Left kidney (tissue), 2 donors: ENCODE measurements around the gene PPP1R13B. TPM values are rescaled to one million over a fixed set of nuclear protein-coding genes. Genes with fewer than 3 reads are reported as not detected.
A peak's percentile ranks its signal among the peaks of the same experiment; 100 is the strongest.

Experiments
- DNase-seq: peaks from one replicate; pipeline ENCODE4 v3.0.0-alpha.2; 2013
- polyA plus RNA-seq: library from polyadenylated mRNA; unstranded; fragments of 120-200 nt; gene quantifications from one replicate; pipeline ENCODE4 v1.2.1, GENCODE V29; 2013; ENCODE audit not compliant: insufficient read length

PPP1R13B gene
- polyA plus RNA-seq, 1 donor, result 44.3 TPM

GRCh38 chr14:103836976-103837725 is 10.2 kb downstream of the PPP1R13B start:
- DNase-seq, result no peak

DNA sequence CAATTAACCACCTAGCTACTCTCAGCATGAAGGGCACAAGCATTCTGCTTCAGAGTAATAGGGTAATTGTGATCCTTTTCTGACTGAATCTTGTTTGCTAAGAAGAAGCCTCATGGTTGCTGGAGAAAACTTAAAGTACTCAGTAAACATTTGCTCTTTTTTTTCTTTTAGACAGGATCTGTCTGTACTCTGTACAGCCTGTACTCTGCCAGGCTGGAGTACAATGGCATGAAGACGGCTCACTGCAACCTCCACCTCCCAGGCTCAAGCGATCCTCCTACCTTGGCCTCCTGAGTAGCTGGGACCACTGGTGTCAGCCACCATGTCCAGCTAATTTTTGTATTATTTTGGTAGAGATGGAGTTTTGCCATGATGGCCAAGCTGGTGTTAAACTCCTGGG is 12.4 kb downstream of the PPP1R13B start:
- no peak for DNase-seq

DNA sequence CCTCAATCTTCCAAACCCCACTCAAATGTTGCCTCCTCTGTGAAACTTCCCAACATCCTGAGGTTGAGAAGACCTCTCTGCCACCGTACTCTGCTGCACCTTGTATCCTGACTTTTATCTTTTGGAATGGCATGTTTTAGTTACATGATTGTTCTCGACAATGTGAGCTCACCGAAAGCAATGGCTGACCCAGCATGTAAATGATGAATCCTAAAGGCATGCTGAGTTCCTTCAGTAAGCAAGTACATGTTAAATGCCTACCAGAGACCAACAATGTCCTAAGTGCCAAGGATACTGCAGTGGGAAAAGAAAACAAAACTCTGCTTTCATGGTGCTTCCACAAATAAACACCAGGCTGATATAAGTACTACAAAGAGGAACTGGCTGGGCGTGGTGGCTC is 13.7 kb downstream of the PPP1R13B start:
- DNase-seq, result no peak

- no peak for DNase-seq
Observed at GRCh38 chr14:103832046-103832445, 15.3 kb downstream of the PPP1R13B start.

DNA sequence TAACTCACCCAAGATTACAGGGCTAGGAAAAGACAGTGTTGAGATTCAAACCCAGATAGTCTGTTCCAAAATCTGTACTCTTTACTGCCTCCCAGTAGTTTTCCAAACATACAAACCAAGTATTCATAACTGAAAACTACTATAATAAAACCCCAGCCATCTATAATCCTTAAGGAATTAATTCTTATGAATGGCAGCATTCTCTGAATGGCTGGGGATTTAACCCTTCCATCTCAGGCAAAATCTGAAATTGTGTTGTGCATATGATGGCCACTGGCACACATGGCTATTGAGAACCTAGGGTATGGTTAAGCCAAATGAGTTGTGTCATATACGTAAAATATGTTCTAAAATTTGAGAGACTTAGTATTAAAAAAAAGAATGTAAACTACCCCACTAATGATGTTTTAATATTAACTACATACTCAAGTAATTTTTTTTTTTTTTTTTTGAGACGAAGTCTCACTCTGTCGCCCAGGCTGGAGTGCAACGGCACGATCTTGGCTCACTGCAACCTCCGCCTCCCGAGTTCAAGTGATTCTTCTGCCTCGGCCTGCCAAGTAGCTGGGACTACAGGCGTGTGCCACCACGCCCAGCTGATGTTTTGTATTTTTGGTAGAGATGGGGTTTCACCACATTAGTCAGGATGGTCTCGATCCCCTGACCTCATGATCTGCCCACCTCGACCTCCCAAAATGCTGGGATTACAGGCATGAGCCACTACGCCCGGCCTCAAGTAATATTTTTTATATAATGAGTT is 16.7 kb downstream of the PPP1R13B start:
- DNase-seq, result no peak

GRCh38 chr14:103828315-103828967 is 18.9 kb downstream of the PPP1R13B start:
- DNase-seq, result no peak

DNA sequence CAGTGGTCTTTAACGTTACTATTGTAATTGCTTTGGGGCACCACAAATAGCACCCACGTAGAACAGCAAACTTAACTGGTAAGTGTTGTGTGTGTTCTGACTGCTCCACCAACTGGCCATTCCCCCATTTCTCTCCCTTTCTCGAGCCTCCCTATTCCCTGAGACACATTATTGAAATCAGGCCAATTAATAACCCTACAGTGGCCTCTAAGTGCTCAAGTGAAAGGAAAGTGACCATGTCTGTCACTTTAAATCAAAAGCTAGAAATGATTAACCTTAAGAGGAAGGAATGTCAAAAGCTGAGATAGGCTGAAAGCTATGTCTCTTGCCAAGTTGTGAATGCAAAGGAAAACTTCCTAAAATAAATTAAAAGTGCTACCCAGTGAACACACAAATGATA is 22.3 kb downstream of the PPP1R13B start:
- DNase-seq, result peak; percentile 20

DNA sequence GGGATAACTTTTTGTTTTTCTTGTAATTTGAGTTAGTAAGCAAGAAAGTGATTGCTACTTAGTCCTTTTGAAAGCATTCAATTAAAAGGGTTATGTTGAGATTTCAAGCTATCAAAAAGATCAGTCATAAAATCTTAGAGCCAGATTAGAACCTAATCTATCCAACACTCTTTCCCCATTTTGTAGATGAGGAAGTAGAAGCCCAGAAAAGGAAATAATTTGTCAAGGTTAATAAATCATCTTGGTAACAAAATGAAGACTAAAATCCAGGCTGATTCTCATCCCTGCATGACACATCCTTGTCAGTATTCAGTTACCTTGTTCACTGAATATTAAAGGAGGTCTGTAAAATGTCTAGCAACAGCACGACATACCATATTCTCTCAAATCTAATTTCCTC is 26.5 kb downstream of the PPP1R13B start:
- DNase-seq, result no peak

GRCh38 chr14:103820382-103820781 is 27.0 kb downstream of the PPP1R13B start:
- DNase-seq, result no peak

GRCh38 chr14:103819503-103820307 is 27.7 kb downstream of the PPP1R13B start:
- no peak for DNase-seq

DNA sequence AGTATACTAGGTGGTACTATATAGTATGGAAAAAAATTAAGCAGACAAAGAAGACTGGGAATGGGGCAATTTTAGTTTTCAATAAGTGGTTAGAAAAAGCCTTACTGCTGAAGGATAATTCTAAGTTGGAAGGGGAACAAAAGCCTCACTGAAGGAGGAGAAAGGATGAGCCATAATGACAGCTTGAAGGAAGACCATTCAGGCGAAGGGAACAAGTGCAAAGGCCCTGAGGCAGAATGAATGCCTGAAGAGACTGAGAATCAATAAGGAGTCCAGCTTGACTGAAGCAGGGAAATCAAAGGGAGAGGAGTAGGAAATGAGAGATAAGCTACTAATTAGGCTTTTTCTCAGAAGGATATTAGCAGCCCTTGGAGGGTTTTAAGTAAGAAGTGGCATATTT is 28.5 kb downstream of the PPP1R13B start:
- DNase-seq, result no peak

GRCh38 chr14:103818422-103818821 is 29.0 kb downstream of the PPP1R13B start:
- no peak for DNase-seq

GRCh38 chr14:103817595-103817994 is 29.8 kb downstream of the PPP1R13B start:
- no peak for DNase-seq

DNA sequence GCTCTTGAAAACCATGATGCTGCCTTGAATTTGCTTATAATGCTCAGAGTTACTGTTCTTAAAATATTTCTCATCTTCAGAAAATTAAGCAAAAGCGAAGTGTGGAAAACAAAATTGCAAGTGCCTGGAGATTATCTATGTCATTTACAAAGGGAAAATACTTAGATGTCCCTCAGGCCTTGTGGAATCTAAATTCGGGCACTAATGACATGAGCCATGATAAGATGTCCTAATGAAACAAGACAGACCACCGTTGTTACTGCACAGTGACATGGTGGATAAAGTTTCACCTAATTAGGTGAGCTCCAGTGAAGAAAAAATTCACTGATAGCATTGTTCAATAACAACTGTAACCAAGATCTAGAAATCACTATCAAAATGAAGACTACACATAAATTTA is 30.4 kb downstream of the PPP1R13B start:
- no peak for DNase-seq

DNA sequence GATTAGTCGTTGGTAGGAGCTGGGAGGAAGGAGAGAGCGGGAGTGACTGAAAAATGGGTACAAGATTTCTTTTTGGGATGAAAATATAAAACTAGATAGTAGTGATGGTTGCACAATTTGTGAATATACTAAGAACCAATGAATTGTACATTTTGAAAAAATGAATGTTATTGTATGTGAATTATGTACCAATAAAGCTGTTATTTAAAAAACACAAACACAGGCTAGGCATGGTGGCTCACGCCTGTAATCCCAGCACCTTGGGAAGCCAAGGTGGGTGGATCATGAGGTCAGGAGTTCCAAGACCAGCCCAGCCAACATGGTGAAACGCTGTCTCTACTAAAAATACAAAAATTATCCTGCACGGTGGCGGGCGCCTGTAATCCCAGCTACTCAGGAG is 32.1 kb downstream of the PPP1R13B start:
- DNase-seq, result no peak

- no peak for DNase-seq
Observed at GRCh38 chr14:103811189-103811588, 36.2 kb downstream of the PPP1R13B start.

DNA sequence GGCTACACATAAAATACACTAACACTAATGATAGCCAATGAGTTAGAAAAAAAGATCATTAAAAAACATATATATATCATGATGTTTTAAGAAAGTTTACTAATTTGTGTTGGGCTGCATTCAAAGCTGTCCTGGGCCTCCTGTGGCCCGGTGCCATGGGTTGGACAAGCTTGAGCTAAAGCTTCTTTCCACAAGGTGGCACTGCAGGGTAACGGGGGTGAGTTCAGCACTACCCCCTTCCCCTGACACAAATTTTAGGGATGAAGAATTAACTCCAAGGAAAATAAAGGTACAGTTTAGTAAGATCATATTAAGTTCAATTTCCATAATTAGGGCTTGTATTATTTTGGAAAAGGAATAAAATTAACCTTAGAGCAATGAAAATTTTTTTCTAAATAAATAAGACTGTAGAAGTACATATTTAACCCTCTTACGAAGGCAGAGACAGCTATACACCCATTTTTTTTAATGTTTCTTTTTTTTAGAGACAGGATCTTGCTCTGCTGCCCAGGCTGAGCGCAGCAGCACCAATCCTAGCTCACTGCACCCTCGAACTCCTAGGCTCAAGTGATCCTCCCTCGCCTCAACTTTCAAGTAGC is 38.9 kb downstream of the PPP1R13B start:
- peak; percentile 81 for DNase-seq

DNA sequence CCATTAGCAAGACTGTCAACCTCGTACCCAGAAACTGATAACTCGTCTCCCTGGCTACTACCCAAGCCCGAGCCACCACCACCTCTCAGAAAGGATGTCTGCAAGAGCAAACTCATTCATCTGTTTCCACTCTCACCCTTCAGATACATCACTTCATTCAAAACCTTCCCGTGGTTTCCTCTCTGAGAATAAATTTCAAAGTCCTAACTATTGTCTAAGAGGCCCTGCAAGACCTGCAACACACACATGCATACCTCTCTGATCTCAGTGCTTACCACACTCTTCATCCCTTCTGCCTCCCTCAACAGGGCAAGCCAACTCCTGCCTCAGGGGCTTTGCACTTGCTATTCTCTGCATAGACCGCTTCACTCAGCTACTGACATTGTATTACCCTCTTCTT is 40.6 kb downstream of the PPP1R13B start:
- DNase-seq, result no peak

DNA sequence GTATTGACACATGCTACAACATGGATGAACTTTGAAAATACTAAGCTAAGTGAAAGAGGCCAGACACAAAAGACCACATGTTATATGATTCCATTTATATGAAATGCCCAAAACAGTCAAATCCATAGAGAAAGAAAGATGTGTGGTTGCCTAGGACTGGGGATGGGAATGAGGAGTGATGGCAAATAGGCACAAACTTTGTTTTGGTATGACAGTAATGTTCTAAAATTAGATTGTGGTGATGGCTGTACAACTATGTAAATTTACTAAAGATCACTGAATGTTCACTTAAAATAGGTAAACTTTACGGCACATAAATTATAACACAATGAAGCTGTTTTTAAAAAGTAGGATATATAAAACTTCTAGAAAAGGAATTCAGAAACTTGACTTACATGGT is 41.7 kb downstream of the PPP1R13B start:
- no peak for DNase-seq

DNA sequence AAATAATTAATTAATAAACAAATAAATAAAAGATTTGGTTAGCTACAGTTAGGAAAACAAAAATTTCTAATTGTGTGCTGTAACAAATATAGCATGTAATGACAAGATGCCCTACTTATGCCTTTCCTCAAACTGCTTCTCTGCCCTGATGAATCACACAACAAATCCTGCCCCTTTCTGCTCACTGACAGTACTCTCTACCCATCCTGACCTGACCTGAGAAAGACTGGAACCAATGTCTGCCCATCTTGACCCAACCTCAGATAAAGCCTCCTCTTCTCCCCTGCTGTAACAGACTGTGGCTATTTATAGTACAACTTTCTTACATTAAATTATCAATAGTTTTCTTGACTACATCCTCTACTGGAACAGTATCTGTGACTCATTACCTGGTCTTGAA is 43.7 kb downstream of the PPP1R13B start:
- DNase-seq, result no peak

DNA sequence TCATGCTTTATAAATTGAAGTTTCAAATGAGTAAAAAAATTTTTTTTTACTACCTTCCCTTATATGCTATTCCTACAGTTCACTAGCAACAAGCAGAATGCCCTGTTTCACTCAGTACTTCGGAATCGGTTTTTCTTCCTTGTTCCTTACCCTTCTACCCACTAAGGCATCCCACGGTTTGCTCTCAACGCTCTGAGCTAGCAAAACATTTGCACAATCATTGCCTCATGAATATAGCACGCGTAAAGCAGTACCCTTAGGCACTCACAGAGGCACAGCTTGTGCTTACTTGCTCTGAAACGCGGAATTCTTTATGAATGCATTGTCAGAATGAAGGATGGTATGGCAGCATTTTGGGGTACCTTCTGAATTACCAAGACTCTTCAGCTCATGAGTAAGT is 45.0 kb downstream of the PPP1R13B start:
- no peak for DNase-seq

DNA sequence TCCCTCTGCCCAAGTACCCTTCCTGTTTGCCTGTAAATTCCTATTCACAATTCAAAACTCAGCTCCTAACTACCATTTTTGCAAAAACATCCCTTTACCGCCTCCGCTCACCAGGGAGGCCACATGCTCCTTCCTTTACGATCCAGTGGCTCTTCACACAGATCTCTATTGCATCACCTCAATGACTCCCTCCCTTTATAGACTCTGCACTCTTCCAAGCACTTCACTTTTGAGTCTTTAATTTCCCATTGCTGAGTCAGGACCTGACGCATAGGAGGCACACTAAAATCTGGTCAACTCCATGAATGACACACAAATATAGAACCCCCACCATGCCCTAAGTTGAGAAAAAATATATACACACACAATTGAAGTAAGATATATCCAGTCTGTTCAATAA is 45.9 kb downstream of the PPP1R13B start:
- DNase-seq, result no peak
